SK-N-SH (cell line): ENCODE measurements around the gene AIMP1. TPM values are rescaled to one million over a fixed set of nuclear protein-coding genes. Genes with fewer than 3 reads are reported as not detected.

Experiments
- CTCF ChIA-PET: fragments of 300-600, 350-600 bp; formaldehyde crosslinking; extraction: SDS; loops from one replicate; lab custom pipeline; 2021; lab: Yijun Ruan, JAX
- POLR2A ChIA-PET: fragments of 350-600 bp; sonication (Branson Sonifier 250); formaldehyde crosslinking; extraction: SDS; loops from one replicate; lab custom pipeline; 2020; ENCODE audit warnings: antibody characterized with exemption, inconsistent platforms; lab: Yijun Ruan, JAX
- DNase-seq: peaks from one replicate; pipeline ENCODE4 v3.0.0; 2012
- H2AFZ ChIP-seq: fragments of 200-600 bp; sonication (generic); 2 replicates; pipeline ENCODE4 v1.8.1; 2016; ENCODE audit warnings: antibody characterized with exemption, mild to moderate bottlenecking, low read depth
- H3F3A ChIP-seq: fragments of 200-600 bp; sonication (generic); replicated peaks from 2 replicates; pipeline ENCODE3; 2016; ENCODE audit warnings: antibody characterized with exemption, mild to moderate bottlenecking; ENCODE audit not compliant: insufficient read depth
- H3K27ac ChIP-seq, 2 experiments: fragments of 200-500 bp in 1 of 2; fragments of 200-600 bp in 1 of 2; sonication (Bioruptor generic) in 1 of 2; sonication (generic), shearing (Covaris generic) in 1 of 2; 2 replicates each; pipeline versions ENCODE4 v1.5.1 to v1.6.1; 2014 to 2016; ENCODE audit warnings: low read depth in 2 of 2, inconsistent platforms in 1 of 2, low read length in 1 of 2, mild to moderate bottlenecking in 1 of 2, mixed read lengths in 1 of 2
- H3K27me3 ChIP-seq: fragments of 200-600 bp; sonication (generic), shearing (Covaris generic); 2 replicates; pipeline ENCODE4 v1.6.1; 2016; ENCODE audit warnings: mixed run types; ENCODE audit not compliant: insufficient read depth
- H3K36me3 ChIP-seq, 2 experiments: fragments of 200-500 bp in 1 of 2; fragments of 200-600 bp in 1 of 2; sonication (Bioruptor generic) in 1 of 2; sonication (generic) in 1 of 2; replicated peaks in 1 of 2; 2 replicates each; pipeline versions ENCODE3 to v1.5.1; 2014 to 2016; ENCODE audit warnings: low read length in 1 of 2, mild to moderate bottlenecking in 1 of 2; ENCODE audit not compliant: insufficient read depth in 2 of 2, control insufficient read depth in 1 of 2
- H3K4me1 ChIP-seq, 2 experiments: fragments of 200-500 bp in 1 of 2; fragments of 200-600 bp in 1 of 2; sonication (Bioruptor generic) in 1 of 2; sonication (generic), shearing (Covaris generic) in 1 of 2; 2 replicates each; pipeline versions ENCODE4 v1.5.1 to v1.6.1; 2014 to 2016; ENCODE audit warnings: low read depth in 1 of 2, low read length in 1 of 2, mixed run types in 1 of 2; ENCODE audit not compliant: insufficient read depth in 2 of 2, control insufficient read depth in 1 of 2
- H3K4me2 ChIP-seq: fragments of 200-600 bp; sonication (generic), shearing (Covaris generic); 2 replicates; pipeline ENCODE4 v1.6.1; 2017; ENCODE audit warnings: mixed run types
- H3K4me3 ChIP-seq, 2 experiments: fragments of 200-500 bp in 1 of 2; fragments of 200-600 bp in 1 of 2; sonication (Bioruptor generic) in 1 of 2; sonication (generic), shearing (Covaris generic) in 1 of 2; 2 replicates each; pipeline versions ENCODE4 v1.5.1 to v1.8.1; 2014 to 2016; ENCODE audit warnings: low read depth in 2 of 2, inconsistent platforms in 1 of 2, low read length in 1 of 2, mild to moderate bottlenecking in 1 of 2, mixed read lengths in 1 of 2, moderate library complexity in 1 of 2
- H3K79me2 ChIP-seq: fragments of 200-600 bp; sonication (generic); 2 replicates; pipeline ENCODE4 v1.8.1; 2017; ENCODE audit warnings: mild to moderate bottlenecking; ENCODE audit not compliant: insufficient read depth
- H3K9ac ChIP-seq: fragments of 200-600 bp; sonication (generic); 2 replicates; pipeline ENCODE4 v1.6.1; 2017; ENCODE audit warnings: mixed run types
- H3K9me2 ChIP-seq: fragments of 200-600 bp; sonication (generic); 2 replicates; pipeline ENCODE4 v1.6.1; 2017; ENCODE audit warnings: mixed run types
- H3K9me3 ChIP-seq: fragments of 200-600 bp; sonication (generic); 2 replicates; pipeline ENCODE4 v1.6.1; 2017; ENCODE audit warnings: mixed run types, mild to moderate bottlenecking, moderate library complexity
- H4K20me1 ChIP-seq: fragments of 200-600 bp; sonication (generic); 2 replicates; pipeline ENCODE4 v1.6.1; 2017; ENCODE audit warnings: mild to moderate bottlenecking, mixed run types; ENCODE audit not compliant: insufficient read depth
- CHD2 ChIP-seq: fragments of 150-350 bp; IDR thresholded peaks from 2 replicates; pipeline ENCODE4 v1.6.1; 2018; ENCODE audit warnings: low read length; ENCODE audit not compliant: partially characterized antibody
- EP300 ChIP-seq, 2 experiments: IDR thresholded peaks; 2 replicates each; pipeline versions ENCODE4 v1.4.0 to v1.6.1; 2012; ENCODE audit warnings: borderline replicate concordance in 1 of 2, low read depth in 1 of 2, low read length in 1 of 2
- EZH2phosphoT487 ChIP-seq: fragments of 200-600 bp; sonication (generic); IDR thresholded peaks from 2 replicates; pipeline ENCODE4 v1.6.1; 2017; ENCODE audit warnings: low read depth, mixed run types, mild to moderate bottlenecking, antibody characterized with exemption, moderate library complexity, borderline replicate concordance
- FOSL2 ChIP-seq: IDR thresholded peaks from 2 replicates; pipeline ENCODE4 v1.4.0; 2012; ENCODE audit warnings: low read depth, mild to moderate bottlenecking, moderate library complexity, borderline replicate concordance
- FOXM1 ChIP-seq: IDR thresholded peaks from 2 replicates; pipeline ENCODE4 v1.4.0; 2012; ENCODE audit warnings: low read depth, mild to moderate bottlenecking
- IRF3 ChIP-seq: fragments of 150-350 bp; IDR thresholded peaks from 2 replicates; pipeline ENCODE4 v1.6.1; 2016; ENCODE audit warnings: mild to moderate bottlenecking, low read depth, low read length
- JUND ChIP-seq: IDR thresholded peaks from 2 replicates; pipeline ENCODE4 v1.4.0; 2012
- MAX ChIP-seq: IDR thresholded peaks from 2 replicates; pipeline ENCODE4 v1.4.0; 2012; ENCODE audit warnings: low read depth
- MEF2A ChIP-seq: IDR thresholded peaks from 2 replicates; pipeline ENCODE4 v1.4.0; 2012; ENCODE audit warnings: low read depth, borderline replicate concordance
- NFIC ChIP-seq: IDR thresholded peaks from 2 replicates; pipeline ENCODE4 v1.4.0; 2012; ENCODE audit warnings: borderline replicate concordance
- NRF1 ChIP-seq: IDR thresholded peaks from 2 replicates; pipeline ENCODE4 v1.6.1; 2012; ENCODE audit warnings: low read depth, mild to moderate bottlenecking, low read length
- PBX3 ChIP-seq: IDR thresholded peaks from 2 replicates; pipeline ENCODE4; 2012
- RAD21 ChIP-seq: IDR thresholded peaks from 2 replicates; pipeline ENCODE4 v1.6.1; 2012; ENCODE audit warnings: mild to moderate bottlenecking, low read length
- REST ChIP-seq: IDR thresholded peaks from 2 replicates; pipeline ENCODE4 v1.6.1; 2012; ENCODE audit warnings: mild to moderate bottlenecking, low read depth, low read length, moderate library complexity
- RFX5 ChIP-seq: IDR thresholded peaks from 2 replicates; pipeline ENCODE4 v1.6.1; 2012; ENCODE audit warnings: mild to moderate bottlenecking, improper control_type of control experiment, low read length
- RXRA ChIP-seq: IDR thresholded peaks from 2 replicates; pipeline ENCODE4 v1.4.0; 2012; ENCODE audit warnings: low read depth, mild to moderate bottlenecking, borderline replicate concordance
- SIN3A ChIP-seq: IDR thresholded peaks from 2 replicates; pipeline ENCODE4 v1.6.1; 2012; ENCODE audit warnings: low read depth, mild to moderate bottlenecking, low read length, moderate library complexity, borderline replicate concordance
- SMC3 ChIP-seq: IDR thresholded peaks from 2 replicates; pipeline ENCODE4 v1.6.1; 2012; ENCODE audit warnings: low read depth, low read length, improper control_type of control experiment
- TAF1 ChIP-seq: IDR thresholded peaks from 2 replicates; pipeline ENCODE4 v1.6.1; 2012; ENCODE audit warnings: low read depth, mild to moderate bottlenecking, low read length, moderate library complexity, borderline replicate concordance
- TCF12 ChIP-seq: IDR thresholded peaks from 2 replicates; pipeline ENCODE4 v1.4.0; 2012
- ZBTB33 ChIP-seq: IDR thresholded peaks from 2 replicates; pipeline ENCODE4 v1.4.0; 2012; ENCODE audit warnings: low read depth, borderline replicate concordance
- WGBS: methylation state at CpG from one replicate; pipeline ENCODE4 v1.1.6; 2017; ENCODE audit warnings: low lambda C conversion rate; 5-methylcytosine and 5-hydroxymethylcytosine counted together
- polyA plus RNA-seq, 3 experiments: library from polyadenylated mRNA; depleted of rRNA; stranded (reverse); fragments of >200 nt; gene quantifications; 2 replicates each; pipeline ENCODE4 v1.2.3, GENCODE V29; 2012

AIMP1 gene
- polyA plus RNA-seq, 1 of the 3 experiments (the other 2 are of a cell fraction), result 14.0 TPM

GRCh38 chr4:106318511-106318910, 2.2 kb downstream of the AIMP1 start:
- Histone ChIP-seq H3K79me2 (peaks cover 95% of the 10 kb centered on the region), H3K9ac (no peak overlapping the region), H2AFZ (no peak overlapping the region), H3K4me1 (peaks cover 11 to 13% of the 10 kb centered on the region in 2 experiments; a peak in 3 of 4 replicates), H3K9me3 (no peaks in the 10 kb centered on the region), H3K4me3 (no peak overlapping the region), H3K27me3 (no peaks in the 10 kb centered on the region), H3K9me2 (no peaks in the 10 kb centered on the region; the same call in 1 of the 2 replicates), H3K27ac (no peak overlapping the region), H3K36me3 (peaks cover 7 to 10% of the 10 kb centered on the region in 2 experiments), H3K4me2 (peak overlapping the region; percentile 94; the same call in 1 of the 2 replicates), H4K20me1 (no peaks in the 10 kb centered on the region), H3F3A (peaks cover 20% of the 10 kb centered on the region)
- no peak for DNase-seq
- ChIA-PET CTCF (interaction anchor here (1.2 kb wide), 1 partner anchor 10 kb away, joined by 3 read pairs; no protein-coding TSS in a partner anchor), POLR2A (no interaction called here)
- TF ChIP-seq FOXM1 (no peak), TAF1 (no peak), IRF3 (no peak), RAD21 (no peak), EZH2phosphoT487 (no peak), ZBTB33 (no peak), SMC3 (no peak), JUND (no peak), NFIC (no peak), SIN3A (no peak), EP300 (IDR thresholded peaks at IDR 0.05; ENCODE audit: borderline replicate concordance in 1 of 2, low read depth in 1 of 2, low read length in 1 of 2) (no peak), NRF1 (no peak), FOSL2 (no peak), CHD2 (no peak), RFX5 (no peak)

- no peaks in the 10 kb centered on the region for H3K9me3 ChIP-seq
- H3K36me3 ChIP-seq, result peaks cover 16 to 19% of the 10 kb centered on the region in 2 experiments
- no peak for DNase-seq
- no peak overlapping the region for H3K4me2 ChIP-seq
- peaks cover 13% of the 10 kb centered on the region for H3F3A ChIP-seq
- H3K4me1 ChIP-seq, result peaks cover 9 to 21% of the 10 kb centered on the region in 2 experiments; a peak in 3 of 4 replicates
- H3K79me2 ChIP-seq, result peaks cover 95% of the 10 kb centered on the region
- H3K27me3 ChIP-seq, result no peaks in the 10 kb centered on the region
- H4K20me1 ChIP-seq, result no peaks in the 10 kb centered on the region
- H3K27ac ChIP-seq, result no peak overlapping the region
- H3K4me3 ChIP-seq, result no peak overlapping the region
- POLR2A ChIA-PET, result no interaction called here
- H3K9me2 ChIP-seq, result no peaks in the 10 kb centered on the region; the same call in 1 of the 2 replicates
- WGBS, result 97% methylated on average over 1 of the region's 1 CpG
- H3K9ac ChIP-seq, result no peak overlapping the region
- CTCF ChIA-PET, result interaction anchor here (1.0 to 1.6 kb wide), 2 partner anchors 8 to 11 kb away, joined by 3 to 4 read pairs; no protein-coding TSS in a partner anchor
- no peak overlapping the region for H2AFZ ChIP-seq
- TF ChIP-seq RXRA (no peak), SIN3A (no peak), MEF2A (no peak), EZH2phosphoT487 (no peak), PBX3 (no peak), NFIC (no peak), FOSL2 (no peak), NRF1 (no peak), TCF12 (no peak), REST (no peak), MAX (no peak)
Measured at GRCh38 chr4:106320235-106320634, 3.9 kb downstream of the AIMP1 start.
